Ureter (tissue), 1 donor: ENCODE results near the gene ARIH2. TPM values are rescaled to one million over a fixed set of nuclear protein-coding genes. Genes with fewer than 3 reads are reported as not detected.

Experiments used
- DNase-seq: peaks from one replicate; pipeline ENCODE4 v3.0.0-alpha.2; 2020; ENCODE audit warnings: low spot score
- total RNA-seq: library from RNA; stranded (reverse); gene quantifications from one replicate; pipeline ENCODE4 v1.2.4, GENCODE V29; 2023
- donor health status: DM: yes; HTN: yes; CAD: no.

Gene ARIH2
- total RNA-seq, 1 donor from 2014 or later, result 123 TPM

DNA sequence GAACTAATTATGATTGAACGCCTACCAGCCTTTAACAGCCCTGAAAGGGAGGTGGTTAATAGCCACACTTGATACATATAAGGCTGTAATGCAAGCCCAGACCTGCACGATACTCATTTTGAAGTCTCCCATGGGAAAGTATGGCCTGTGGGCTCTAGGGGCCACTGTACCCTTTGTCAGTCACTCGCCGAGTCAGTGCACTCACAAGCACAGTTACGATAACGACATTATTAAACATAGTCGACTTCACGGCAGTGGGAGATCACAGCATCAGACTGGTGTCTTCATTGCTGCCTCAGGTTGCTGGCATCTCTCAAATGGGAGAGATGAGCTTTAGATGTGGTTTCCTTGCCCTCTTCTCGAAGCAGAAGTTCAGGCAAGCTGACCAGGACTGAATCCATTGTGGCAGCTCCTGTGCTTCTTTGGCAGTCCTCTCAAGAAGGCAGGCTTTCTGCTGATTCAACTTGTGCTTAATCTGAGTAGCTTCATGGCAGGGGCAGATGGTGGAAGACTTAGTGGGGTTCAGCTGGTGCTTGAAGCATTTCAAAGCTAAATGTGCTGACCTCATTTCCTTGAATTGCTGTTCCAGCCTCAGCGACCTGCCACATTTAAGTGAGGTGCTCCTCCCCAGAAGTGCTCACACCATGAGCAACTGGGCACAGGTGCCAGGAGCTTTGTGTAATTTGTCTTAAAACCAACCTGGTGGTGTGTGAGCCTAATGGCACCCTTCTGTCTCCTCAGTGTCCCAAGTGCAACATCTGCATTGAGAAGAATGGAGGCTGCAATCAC is 55.6 kb downstream of the ARIH2 start:
- no peak for DNase-seq

DNA sequence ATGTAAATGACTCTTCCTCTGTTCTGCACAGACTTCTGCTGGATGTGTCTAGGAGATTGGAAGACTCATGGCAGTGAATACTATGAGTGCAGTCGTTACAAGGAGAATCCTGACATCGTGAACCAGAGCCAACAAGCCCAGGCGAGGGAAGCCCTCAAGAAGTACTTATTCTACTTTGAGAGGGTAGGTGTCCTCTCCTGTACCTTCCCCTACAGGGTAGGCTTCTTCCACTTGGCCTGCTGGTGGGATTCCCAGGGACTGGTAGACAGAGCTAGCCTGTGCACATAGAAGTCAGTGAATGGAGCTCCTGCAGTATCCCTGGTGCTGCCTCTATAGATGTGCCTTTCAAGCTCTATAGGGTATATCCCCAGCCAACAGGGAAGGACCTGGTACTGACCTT is 60.8 kb downstream of the ARIH2 start:
- no peak for DNase-seq

DNA sequence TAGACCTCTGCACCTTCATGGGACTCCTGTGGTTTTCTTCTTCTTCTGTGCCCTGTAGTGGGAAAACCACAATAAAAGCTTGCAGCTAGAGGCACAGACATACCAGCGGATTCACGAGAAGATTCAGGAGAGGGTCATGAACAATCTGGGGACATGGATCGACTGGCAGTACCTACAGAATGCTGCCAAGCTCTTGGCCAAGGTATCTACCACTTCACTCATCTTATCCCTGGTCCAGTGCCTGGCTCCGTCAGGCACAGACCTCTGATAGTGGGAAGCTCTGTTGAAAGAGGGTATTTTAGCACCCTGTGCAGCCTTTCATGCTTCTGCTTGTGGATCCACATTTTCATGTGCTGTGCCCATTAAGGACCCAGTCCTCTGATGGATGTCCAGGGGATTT is 61.7 kb downstream of the ARIH2 start:
- no peak for DNase-seq

DNA sequence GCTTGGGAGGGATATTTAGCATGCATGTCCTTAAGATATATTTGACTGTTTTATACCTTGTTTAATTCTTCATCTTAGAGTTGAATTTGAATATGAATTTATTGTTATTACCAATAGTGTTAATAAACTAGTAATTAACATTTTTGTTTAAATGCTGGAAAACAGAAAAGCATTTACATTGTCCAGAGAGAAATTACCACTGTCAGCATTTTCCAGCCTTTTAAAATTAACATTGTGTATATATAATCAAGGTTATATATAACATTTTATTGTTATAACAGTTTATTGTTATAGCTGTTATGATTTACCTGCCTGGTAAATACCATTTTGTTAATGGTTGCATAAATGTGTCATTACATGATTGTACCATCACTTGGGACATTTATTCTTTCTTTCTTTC is 63.4 kb downstream of the ARIH2 start:
- no peak for DNase-seq

DNA sequence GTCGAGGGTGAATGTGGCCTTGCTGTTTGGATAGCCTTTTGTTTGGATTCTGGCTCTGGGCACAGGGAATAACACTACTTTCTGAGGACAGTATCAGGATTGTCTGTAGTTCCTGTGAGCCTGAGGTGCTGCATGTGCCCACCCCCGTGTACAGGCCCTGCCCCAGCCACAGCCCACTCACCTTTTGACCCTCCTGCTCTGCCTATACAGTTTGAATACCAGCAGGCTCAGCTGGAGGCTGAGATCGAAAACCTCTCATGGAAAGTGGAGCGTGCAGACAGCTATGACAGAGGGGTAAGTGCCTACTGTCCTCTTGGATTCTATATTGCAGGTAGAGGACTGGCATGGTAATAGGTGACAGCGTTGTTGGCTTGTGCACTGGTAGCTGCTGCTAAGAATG is 64.0 kb downstream of the ARIH2 start:
- DNase-seq, result no peak

DNA sequence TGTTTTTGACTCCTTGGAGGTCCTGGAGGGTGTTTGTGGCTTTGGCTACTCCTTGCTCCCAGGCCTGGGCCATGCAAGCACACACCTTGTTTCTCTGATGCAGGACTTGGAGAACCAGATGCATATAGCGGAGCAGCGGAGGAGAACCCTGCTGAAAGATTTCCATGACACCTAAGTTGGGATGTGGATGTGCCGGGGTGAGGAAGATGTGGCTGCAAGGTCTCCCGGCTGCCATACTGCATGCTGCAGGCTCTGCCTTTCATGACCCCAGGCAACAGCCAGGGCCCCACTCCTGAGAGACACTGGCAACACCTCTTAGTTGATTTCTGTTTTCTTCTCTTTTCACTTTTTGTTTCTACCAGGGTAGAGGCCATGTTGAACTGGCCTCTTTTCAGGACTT is 64.5 kb downstream of the ARIH2 start:
- no peak for DNase-seq

DNA sequence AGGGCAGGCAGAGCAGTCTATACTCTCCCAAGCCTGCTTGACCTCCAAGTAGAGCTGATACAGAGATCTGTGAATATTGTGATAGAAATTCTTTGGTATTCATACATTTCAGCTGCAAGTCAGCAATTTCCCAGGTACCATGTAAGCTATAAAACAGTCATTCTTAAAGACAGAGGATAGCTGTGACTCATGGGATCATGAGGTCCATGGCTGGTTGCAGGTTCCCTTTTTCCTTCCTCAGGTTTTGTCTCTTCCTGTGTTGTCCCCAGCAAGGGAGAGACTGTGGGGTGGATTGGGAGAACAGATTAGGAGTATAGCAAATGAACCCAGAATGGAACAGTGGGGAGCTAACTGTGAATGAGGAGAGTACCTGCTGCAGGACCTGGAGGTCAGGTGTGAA is 66.0 kb downstream of the ARIH2 start:
- no peak for DNase-seq

DNA sequence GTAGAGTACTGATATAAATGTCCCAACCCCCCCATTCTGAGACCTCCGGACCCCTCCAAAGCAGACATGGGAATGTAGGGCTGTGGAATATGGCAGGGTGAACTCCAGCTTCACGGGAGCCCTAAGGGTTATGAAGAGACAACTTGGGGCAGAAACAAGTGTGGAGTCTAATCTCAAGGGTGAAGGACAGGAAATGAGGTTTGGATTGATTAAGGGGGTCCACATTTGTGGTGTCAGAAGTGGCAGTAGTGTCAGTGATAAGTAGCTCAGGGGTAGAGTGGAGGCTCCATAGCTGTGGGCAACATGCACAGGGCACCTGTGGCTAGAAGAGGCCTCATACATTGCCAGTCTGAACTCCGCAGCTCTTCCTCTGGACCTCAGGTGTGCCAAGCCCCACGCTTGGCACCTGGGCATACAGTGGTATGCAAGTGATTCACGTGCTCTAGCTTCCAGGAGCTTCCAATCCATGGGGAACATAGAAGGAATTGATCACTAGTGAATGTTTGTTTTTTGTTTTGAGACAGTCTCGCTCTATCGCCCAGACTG is 67.3 kb downstream of the ARIH2 start:
- no peak for DNase-seq

DNA sequence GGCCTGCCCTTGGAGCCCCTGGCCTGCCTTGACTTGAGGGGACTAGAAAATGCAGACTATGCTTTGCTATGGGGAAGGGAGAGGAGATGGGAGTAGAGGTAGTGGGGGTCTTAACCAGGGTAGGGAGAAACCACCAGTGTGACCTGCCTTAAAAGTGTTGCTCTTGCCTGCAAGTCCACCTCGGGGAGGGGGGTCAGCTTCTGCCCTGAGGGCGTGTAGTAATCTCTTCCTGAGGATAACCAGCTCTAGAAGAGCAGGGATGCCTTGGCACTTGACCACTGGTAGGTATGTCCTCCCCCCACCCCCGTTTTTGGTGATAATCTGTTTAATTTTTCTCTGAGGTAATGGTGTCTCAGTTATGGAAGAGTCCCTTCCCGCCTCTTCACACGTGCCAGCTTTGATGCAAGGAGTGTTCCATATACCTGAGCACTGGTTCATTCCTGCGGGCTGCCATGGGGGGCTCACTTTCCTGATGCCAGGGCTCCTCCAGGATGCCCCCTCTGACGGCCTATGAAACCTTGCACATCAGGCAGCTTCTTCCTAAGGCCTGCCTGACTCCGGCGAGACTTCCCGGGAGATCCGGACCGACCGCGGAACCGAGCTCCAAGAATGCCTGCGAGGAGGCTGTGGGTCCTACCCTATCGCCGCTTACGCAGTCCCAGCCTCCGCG is 70.6 kb downstream of the ARIH2 start:
- DNase-seq, result no peak

DNA sequence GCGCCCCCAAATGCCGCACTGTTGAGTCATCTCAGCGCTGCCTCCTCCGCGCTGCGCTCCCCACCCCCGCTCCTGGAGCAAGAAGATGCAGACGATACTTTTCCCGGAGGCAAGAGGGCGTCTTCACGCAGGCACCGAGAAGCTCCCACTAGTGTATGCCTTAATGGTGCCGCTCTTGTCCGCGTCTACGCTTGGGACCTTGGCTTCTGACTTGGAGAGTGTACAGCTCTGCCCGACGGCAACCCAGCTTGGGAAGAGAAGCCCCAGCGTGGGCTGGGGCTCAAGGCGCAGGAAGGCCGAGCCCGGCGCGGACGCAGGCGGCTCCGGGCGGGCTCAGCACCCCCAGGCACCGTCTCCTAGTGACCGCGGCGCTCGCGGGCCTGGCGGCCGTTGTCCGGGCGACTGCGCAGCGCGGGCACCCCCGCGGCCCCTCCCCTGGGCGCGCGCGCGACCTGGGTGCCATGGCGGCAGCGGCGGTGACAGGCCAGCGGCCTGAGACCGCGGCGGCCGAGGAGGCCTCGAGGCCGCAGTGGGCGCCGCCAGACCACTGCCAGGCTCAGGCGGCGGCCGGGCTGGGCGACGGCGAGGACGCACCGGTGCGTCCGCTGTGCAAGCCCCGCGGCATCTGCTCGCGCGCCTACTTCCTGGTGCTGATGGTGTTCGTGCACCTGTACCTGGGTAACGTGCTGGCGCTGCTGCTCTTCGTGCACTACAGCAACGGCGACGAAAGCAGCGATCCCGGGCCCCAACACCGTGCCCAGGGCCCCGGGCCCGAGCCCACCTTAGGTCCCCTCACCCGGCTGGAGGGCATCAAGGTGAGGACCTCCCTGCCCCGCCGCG is 71.4 kb downstream of the ARIH2 start, which contains the start of gene P4HTM:
Gene P4HTM (plus strand): TSS at position 446 of the 840 bp plus-strand sequence. CDS start 16 bp downstream, at position 462.
- peak; percentile 86 for DNase-seq

DNA sequence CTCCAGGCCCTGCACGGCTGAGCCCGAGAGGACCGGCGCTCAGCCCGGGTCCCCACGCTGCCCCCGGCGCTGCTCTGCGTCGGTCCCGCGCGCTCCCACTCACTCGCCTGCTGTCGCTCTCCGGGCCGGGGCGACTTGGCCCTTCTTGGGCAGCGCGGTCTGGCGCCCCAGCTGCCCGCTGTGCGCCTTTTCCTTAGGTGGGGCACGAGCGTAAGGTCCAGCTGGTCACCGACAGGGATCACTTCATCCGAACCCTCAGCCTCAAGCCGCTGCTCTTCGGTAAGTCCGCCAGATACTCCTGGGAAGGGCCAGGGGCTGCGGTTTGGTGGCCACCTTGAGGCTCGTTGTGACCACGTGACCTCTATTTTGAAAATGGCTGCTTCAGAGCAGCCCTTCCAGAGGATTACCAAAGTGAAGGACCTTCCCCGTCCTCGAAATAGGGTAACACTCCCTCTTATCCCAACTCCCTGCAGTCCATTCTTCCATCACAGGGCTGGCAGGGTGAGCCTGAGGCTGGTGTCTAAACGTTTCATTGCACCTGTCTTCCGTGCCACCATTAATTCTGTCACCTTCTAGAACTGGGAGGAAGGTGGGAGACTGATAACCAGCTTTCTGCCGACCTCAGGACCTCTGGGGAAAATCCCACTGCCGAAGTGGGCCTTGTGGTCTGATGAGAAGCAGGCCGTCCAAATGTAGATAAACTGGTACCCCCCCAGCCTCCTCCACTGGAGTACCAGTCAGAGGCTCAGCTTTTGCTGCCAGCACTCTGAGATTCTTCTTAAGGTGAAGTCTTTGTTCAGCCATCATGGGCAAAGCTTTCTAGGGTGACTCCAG is 72.2 kb downstream of the ARIH2 start:
- DNase-seq, result no peak

DNA sequence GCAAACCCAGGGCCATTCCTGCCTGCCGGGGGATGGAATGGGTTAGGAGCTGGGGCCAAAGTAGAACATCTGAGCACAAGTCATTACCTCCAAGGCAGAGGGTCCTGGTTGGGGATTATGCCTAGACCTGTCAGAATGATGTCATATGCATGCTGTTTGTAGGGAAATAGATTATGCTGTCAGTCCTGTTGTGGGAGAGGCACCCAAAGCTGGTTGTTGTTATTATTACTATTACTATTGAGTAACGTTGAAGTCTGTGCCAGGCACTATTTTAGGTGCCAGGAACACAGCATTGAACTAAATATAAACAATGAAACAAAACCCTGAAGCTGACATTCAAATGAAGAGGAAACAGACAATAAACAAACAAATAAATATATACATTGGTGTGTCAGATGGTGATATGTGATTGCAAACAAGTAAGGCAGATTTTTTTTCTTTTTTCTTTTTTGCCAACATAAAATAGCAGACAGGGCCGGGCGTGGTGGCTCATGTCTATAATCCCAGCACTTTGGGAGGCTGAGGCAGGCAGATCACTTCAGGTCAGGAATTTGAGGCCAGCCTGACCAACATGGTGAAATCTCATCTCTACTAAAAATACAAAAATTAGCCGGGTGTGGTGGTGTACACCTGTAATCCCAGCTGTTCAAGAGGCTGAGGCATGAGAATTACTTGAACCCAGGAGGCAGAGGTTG is 73.4 kb downstream of the ARIH2 start:
- no peak for DNase-seq

DNA sequence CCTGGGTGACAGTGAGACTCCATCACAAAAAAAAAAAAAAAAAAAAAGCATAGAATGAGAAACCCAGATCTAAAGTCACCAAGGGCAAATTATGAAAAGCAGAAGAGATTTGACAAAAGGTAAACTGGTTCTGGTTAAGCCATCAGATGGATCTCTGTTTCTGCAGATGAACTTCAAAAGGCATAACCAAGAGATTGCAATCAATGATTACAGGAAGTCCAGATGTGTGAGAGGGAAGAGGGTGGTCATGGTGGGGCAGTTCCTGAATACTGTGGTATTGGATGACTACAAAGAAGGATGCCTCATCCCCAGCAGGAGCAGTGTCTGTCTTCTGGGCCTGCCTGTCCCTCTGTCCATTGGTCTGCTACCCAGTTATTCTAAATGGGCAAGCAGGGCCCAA is 75.2 kb downstream of the ARIH2 start:
- DNase-seq, result no peak

DNA sequence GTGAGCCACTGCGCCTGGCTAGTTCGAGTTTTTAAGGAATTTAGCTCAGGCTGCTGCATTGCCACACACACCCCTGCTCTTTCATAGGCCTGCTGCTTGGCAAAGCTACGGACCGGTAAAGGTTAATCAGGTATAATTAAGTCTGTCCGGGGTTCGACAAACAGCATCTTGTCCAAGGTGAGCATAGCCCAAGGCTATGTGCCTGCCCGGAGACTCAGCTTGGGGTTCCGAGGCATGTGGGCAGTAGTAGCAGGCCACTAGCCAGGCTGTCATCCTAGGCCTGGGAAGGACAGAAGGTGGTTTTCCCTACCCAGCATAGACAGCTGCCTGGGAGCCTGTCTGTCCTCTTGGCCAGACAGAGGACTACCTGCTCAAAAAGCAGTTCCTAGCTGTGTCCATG is 78.0 kb downstream of the ARIH2 start:
- no peak for DNase-seq

DNA sequence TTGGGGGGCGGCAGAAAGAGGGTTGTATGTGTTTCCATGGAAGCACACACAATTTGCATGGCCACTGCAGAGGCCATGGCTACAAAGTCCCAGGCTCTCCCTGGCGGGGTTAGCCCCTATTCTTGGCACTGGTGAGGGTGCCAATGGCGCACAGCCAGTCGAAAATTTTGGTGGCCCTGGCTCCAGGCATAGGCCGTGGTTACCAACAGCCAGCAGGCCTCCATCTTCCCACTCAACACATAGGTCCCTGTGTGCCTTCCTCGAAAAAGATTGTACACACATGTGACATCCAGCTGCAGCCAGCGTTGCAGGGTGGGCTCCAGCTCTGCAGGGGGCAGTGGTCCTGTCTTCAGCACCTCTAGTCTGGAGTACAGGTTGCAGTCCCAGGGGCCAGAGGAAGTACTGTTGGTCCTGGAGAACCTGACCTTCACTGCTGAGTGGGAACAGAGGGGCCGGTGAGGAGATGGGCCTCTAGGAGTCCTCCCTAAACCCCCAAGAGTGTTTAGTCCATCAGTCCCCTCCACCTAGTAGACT is 78.5 kb downstream of the ARIH2 start:
- no peak for DNase-seq

DNA sequence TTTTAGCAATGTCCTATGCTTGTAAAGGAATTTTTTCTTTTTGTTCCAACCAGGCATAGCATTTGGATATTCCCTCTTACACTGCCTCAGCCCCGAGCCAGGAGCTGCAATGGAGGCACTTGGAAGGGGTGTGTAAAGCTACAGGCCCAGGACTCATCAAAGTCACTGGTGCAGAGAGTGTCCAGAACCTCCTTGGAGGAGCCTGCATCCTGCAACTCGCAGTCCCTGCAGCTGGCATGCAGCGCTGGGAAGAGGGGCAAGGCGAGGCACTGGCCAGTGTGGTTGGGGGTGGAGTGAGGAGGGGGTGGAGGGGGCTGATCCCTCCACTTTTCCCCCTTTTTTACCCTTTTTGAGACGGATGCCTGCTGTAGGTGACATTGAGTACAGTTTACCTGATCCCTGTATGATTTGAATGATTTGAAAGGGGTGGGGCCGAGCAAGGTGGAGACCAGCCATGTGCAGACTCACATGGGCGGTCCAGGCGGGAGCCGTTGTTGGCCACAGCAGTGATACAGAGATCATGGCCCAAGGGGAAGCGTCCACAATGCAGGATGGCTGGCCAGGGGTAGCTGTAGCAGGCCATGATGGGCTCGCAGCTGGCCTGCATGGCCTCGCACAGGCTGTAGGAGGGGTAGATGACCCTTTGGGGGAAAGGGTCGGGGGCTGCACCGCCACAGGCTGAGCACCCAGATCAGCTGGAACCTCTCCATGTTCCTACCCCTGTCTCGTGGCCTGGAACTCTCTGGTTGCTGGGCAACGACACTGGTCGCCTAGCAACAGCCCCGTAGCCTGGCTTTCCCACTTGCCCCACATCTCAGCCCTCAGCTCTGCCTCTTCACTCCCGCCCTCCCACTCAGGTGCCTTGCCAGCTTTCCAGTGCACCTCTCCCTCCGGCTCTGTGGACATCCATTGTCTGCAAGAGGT is 79.3 kb downstream of the ARIH2 start:
- DNase-seq, result no peak

DNA sequence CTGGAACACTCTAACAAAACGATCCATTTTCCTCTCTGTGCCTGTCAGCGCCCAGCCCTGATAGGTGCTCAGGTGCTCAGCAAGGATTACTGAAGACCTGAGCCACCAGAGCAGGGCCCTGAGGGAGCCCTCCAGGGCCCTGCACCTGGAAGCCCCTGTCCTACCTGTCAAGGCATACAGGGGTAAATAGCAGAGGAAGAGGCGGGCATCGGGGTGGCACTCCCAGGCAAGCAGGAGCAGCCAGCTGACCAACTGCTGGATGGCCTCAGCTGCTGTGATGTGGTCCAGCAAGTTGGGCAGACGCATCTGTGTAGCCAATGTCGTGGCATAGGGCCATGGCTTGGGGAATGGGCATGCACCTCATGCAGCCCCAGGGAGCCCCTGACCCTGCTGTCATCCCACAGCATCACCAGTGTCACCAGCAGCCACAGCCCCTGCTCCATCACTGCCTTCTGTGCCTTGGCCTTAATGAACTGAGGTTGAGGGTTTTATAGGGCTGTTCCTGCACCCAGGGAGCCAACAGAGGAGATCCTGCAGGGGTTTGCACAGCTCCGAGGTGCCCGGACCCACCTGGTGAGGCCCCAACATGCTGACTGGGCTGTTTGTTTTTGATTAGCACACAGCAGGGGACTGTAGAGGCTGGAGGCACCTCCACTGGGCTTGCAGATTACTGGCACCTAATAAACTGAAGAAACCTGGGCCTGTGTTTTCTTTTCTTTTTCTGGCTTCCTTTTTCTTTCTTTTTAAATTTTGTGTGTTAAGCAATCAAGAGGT is 80.6 kb downstream of the ARIH2 start:
- no peak for DNase-seq

DNA sequence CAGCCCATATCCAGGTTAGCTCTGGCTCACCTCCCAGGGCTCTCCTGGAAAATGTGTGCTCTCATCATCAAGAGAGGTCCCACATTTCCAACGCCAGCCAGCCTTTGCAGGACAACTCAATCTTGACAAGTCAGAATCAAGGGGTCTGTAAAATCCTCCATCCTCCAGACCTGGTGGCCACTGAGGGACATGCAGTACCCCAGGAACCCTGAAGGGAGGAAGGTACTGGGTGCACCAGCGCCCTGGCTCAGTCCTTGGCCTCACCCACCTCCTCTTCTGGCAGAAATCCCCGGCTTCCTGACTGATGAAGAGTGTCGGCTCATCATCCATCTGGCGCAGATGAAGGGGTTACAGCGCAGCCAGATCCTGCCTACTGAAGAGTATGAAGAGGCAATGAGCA is 82.5 kb downstream of the ARIH2 start:
- no peak for DNase-seq
